HG02938 (cell line): ENCODE measurements around the gene C3orf20.
"Not testable (repeated sequence)": the region's sequence is repeated elsewhere in the genome, so short reads cannot be mapped to it uniquely, and the experiment has no call there.

ENCODE experiments used
- ATAC-seq: cut with Tn5 transposase; IDR thresholded peaks from one replicate; pipeline ENCODE4 v1.9.1; 2021; ENCODE audit warnings: mild to moderate bottlenecking, moderate library complexity; ENCODE audit not compliant: unreplicated experiment

C3orf20 gene

GRCh38 chr3:14793858-14794234 lies 118.9 kb downstream of the C3orf20 start:
- no peak for ATAC-seq

- ATAC-seq = no peak
Observed at GRCh38 chr3:14794435-14794834, 119.5 kb downstream of the C3orf20 start.

- ATAC-seq = no peak
Observed at GRCh38 chr3:14795996-14796395, 121.1 kb downstream of the C3orf20 start.

GRCh38 chr3:14796403-14797077 lies 121.6 kb downstream of the C3orf20 start:
- ATAC-seq = no peak

GRCh38 chr3:14797731-14798130 lies 122.8 kb downstream of the C3orf20 start:
- no peak for ATAC-seq

- ATAC-seq = no peak
Observed at GRCh38 chr3:14798231-14798630, 123.3 kb downstream of the C3orf20 start.

- ATAC-seq = no peak
Observed at GRCh38 chr3:14799146-14799545, 124.2 kb downstream of the C3orf20 start.

GRCh38 chr3:14801031-14801430 lies 126.1 kb downstream of the C3orf20 start:
- no peak for ATAC-seq

- no peak for ATAC-seq
Observed at GRCh38 chr3:14801668-14802380, 126.9 kb downstream of the C3orf20 start.

GRCh38 chr3:14802381-14802731 lies 127.4 kb downstream of the C3orf20 start:
- ATAC-seq = no peak

GRCh38 chr3:14803101-14803980 lies 128.4 kb downstream of the C3orf20 start:
- no peak for ATAC-seq

- no peak for ATAC-seq
Observed at GRCh38 chr3:14803981-14804834, 129.3 kb downstream of the C3orf20 start.

GRCh38 chr3:14804835-14805780 lies 130.2 kb downstream of the C3orf20 start:
- ATAC-seq = no peak

- no peak for ATAC-seq
Observed at GRCh38 chr3:14805961-14806537, 131.1 kb downstream of the C3orf20 start.

GRCh38 chr3:14806641-14807263 lies 131.8 kb downstream of the C3orf20 start:
- no peak for ATAC-seq

- no peak for ATAC-seq
Observed at GRCh38 chr3:14808025-14808424, 133.1 kb downstream of the C3orf20 start.

- ATAC-seq = no peak
Observed at GRCh38 chr3:14808502-14809266, 133.7 kb downstream of the C3orf20 start.

- not testable (repeated sequence) for ATAC-seq
Observed at GRCh38 chr3:14809611-14810010, 134.7 kb downstream of the C3orf20 start.
